Measurements from ENCODE around the gene SIPA1L3.

DNA sequence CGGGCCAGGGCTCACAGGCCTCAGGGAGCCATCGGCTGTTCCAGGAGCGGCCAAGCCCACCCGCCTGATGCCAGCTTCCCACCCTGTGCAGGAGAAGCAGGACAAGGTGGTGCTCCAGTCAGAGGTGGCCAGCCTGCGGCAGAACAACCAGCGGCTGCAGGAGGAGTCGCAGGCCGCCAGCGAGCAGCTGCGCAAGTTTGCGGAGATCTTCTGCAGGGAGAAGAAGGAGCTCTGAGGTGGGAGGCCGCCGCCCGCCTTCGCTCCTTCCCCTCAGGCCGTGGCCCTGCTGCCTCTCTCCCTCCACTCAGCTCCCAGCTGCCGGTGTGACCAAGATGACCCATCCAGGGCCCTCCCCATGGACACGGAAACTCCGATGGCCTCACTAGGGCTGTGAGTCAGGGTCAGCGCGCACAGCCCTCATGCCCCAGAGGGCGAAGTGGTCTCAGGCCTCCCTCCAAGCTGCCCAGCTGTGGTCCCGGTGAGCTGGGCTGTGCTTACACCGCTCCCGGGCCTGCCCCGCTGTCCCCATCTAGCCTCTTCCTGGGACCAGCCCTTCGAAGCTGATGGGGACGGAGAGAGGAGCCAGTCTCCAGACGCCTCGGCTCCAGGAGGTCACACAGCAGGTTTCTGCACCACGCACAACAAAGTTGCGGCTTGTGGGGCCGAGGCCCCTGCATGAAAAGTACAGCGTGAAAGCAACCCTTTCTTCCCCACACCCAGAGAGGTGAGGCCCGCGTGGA, 299.2 kb downstream of the SIPA1L3 start:
- TF ChIP-seq, protein P1, sequence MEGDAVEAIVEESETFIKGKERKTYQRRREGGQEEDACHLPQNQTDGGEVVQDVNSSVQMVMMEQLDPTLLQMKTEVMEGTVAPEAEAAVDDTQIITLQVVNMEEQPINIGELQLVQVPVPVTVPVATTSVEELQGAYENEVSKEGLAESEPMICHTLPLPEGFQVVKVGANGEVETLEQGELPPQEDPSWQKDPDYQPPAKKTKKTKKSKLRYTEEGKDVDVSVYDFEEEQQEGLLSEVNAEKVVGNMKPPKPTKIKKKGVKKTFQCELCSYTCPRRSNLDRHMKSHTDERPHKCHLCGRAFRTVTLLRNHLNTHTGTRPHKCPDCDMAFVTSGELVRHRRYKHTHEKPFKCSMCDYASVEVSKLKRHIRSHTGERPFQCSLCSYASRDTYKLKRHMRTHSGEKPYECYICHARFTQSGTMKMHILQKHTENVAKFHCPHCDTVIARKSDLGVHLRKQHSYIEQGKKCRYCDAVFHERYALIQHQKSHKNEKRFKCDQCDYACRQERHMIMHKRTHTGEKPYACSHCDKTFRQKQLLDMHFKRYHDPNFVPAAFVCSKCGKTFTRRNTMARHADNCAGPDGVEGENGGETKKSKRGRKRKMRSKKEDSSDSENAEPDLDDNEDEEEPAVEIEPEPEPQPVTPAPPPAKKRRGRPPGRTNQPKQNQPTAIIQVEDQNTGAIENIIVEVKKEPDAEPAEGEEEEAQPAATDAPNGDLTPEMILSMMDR (conservative IDR thresholded peaks at IDR 0.05; ENCODE audit: low read depth in 2 of 2), result no peak
- TF ChIP-seq CREB1 (CRISPR knock-in tag; IDR thresholded peaks at IDR 0.05; ENCODE audit: low read depth) (no peak), EZH2 (IDR thresholded peaks at IDR 0.05; ENCODE audit: low read depth, unreplicated experiment) (no peak), ZNF114 (CRISPR knock-in tag; IDR thresholded peaks at IDR 0.05) (no peak), POLR2AphosphoS5 (IDR thresholded peaks at IDR 0.05; ENCODE audit: low read depth) (no peak), JUNB (IDR thresholded peaks at IDR 0.05; ENCODE audit: unreplicated experiment) (no peak), EZH2phosphoT487 (IDR thresholded peaks at IDR 0.05; ENCODE audit: unreplicated experiment) (no peak), STAT1 (IDR thresholded peaks at IDR 0.05; ENCODE audit: unreplicated experiment) (no peak), ZNF331 (CRISPR knock-in tag; IDR thresholded peaks at IDR 0.05; ENCODE audit: low read depth) (no peak), NANOG (IDR thresholded peaks at IDR 0.05; ENCODE audit: borderline replicate concordance) (no peak)
- TF ChIP-seq, protein P2, sequence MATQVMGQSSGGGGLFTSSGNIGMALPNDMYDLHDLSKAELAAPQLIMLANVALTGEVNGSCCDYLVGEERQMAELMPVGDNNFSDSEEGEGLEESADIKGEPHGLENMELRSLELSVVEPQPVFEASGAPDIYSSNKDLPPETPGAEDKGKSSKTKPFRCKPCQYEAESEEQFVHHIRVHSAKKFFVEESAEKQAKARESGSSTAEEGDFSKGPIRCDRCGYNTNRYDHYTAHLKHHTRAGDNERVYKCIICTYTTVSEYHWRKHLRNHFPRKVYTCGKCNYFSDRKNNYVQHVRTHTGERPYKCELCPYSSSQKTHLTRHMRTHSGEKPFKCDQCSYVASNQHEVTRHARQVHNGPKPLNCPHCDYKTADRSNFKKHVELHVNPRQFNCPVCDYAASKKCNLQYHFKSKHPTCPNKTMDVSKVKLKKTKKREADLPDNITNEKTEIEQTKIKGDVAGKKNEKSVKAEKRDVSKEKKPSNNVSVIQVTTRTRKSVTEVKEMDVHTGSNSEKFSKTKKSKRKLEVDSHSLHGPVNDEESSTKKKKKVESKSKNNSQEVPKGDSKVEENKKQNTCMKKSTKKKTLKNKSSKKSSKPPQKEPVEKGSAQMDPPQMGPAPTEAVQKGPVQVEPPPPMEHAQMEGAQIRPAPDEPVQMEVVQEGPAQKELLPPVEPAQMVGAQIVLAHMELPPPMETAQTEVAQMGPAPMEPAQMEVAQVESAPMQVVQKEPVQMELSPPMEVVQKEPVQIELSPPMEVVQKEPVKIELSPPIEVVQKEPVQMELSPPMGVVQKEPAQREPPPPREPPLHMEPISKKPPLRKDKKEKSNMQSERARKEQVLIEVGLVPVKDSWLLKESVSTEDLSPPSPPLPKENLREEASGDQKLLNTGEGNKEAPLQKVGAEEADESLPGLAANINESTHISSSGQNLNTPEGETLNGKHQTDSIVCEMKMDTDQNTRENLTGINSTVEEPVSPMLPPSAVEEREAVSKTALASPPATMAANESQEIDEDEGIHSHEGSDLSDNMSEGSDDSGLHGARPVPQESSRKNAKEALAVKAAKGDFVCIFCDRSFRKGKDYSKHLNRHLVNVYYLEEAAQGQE (IDR thresholded peaks at IDR 0.05; ENCODE audit: unreplicated experiment), result no peak

Measured in GM23338 (cell line).